ENCODE data around the gene MTO1.
"Not testable (repeated sequence)": the region's sequence is repeated elsewhere in the genome, so short reads cannot be mapped to it uniquely, and the experiment has no call there.

GRCh38 chr6:73459474-73459873 is 2.1 kb upstream of the MTO1 start:
- TF ChIP-seq CTCF, POLR2AphosphoS5 (IDR thresholded peaks at IDR 0.05): not testable (repeated sequence)
